GM18505 (cell line): ENCODE measurements around the gene GRM1.

ENCODE experiments used
- ATAC-seq: cut with Tn5 transposase; IDR thresholded peaks from one replicate; pipeline ENCODE4 v1.9.1; 2021; ENCODE audit not compliant: unreplicated experiment
- POLR2A ChIP-seq: IDR thresholded peaks from 4 replicates; pipeline ENCODE4 v1.6.1; 2011; ENCODE audit warnings: borderline replicate concordance; ENCODE audit not compliant: insufficient read depth, insufficient read length; ENCODE audit errors: extremely low read depth

The GRM1 gene

DNA sequence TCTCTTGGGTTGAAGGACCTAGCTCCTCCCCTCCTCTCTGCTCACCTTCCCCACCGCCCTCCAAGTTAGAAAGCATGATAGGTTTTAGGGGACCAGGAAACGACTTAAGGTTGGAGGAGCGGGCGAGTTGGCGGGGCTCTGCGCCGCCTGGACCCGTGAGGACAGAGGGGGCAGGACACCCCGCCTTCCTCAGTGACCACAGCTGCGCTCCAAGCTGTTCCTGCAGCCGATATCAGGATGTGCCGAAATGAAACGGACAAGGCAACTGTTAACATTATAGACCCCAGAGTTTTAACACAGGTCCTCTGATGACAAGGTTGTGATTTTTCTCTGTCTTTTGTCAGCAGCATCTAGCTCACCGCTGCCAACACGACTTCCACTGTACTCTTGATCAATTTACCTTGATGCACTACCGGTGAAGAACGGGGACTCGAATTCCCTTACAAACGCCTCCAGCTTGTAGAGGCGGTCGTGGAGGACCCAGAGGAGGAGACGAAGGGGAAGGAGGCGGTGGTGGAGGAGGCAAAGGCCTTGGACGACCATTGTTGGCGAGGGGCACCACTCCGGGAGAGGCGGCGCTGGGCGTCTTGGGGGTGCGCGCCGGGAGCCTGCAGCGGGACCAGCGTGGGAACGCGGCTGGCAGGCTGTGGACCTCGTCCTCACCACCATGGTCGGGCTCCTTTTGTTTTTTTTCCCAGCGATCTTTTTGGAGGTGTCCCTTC lies at the start of gene GRM1:
Gene GRM1, plus strand, starts transcription at position 212 of the 722 bp plus-strand sequence. Its CDS starts 456 bp downstream, at position 668.
- TF ChIP-seq POLR2A: no peak

DNA sequence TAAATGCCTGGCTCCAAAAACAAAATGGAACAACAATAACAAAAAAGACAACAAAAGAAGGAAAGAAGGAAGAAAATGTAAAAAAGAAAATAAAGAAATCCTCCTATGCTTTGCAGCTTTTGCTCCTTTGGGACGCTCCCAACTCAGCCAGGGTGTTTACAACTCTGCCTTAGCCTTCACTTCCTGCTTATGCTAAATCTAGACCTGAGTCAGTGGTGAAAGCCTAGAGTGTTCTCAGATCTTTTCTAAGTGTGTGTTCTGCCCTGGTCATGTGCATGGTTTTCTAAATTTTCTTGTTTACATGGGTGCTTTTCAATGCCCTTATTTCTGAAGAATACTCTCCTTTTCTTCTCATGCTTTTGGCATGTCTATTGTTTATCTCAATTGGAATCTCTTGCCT lies 19.5 kb upstream of the GRM1 start:
- no peak for ATAC-seq
- no peak for TF ChIP-seq POLR2A

More for the DNA sequence above, at the start of gene GRM1:
- ATAC-seq: no peak

DNA sequence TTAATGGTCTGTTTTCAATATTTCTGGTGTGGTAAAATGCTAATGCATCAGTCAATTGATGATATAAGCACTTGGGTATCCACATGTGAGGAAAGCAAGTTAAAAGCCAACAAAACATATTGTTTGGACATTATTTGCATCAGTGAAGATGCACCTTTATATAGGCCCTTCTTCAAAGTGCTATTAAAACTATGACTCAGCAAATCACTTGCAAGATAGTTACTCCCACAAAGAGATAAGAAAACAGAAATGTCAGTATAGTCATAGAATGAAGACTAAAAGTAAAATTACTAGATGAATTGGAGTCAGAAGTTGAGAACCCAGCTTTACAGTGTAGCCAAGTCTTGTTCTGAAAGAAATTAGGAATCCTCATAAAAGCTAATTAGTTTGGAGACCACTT lies 14.6 kb upstream of the GRM1 start:
- ATAC-seq: no peak
- TF ChIP-seq POLR2A: no peak

GRCh38 chr6:146017672-146018071 lies 11.2 kb upstream of the GRM1 start:
- no peak for TF ChIP-seq POLR2A
- ATAC-seq: no peak

- no peak for ATAC-seq
- TF ChIP-seq POLR2A: no peak
Observed at GRCh38 chr6:146026873-146027272, 2.0 kb upstream of the GRM1 start.

DNA sequence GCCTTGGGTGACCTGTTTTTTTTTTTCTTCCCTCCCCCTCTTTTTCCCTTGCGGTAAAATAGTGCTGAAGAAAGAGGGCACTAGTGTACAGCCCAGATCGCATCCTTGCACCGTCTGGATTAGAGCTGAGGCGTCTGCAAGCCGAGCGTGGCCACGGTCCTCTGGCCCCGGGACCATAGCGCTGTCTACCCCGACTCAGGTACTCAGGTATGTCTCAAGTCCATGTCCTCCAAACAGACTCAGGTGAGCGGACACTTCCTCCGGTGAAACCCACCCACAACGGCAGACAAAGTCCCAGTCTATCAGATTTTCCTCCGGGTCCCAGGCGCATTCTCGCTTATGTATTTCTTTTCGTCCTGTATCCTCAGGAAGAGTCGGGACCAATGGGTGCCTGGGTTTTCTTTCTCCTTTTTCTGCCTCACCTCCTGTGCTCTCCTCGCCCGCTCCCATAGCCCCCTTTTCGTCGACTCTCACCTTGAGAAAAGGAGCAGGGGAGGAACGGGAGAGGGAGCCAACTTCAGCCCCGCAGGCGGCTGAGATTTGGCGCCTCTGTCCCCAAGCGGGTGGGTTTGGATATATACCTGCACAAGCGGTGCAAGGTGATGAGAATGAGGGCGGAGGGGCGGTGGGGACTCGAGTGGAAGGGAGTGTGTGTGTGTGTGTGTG lies 1.1 kb upstream of the GRM1 start:
- TF ChIP-seq POLR2A: no peak
- no peak for ATAC-seq

GRCh38 chr6:146028252-146028795 lies 538 bp upstream of the GRM1 start:
- peak; percentile 60 for ATAC-seq

GRCh38 chr6:146029573-146030184 lies 817 bp downstream of the GRM1 start:
- no peak for ATAC-seq
- no peak for TF ChIP-seq POLR2A

More at GRCh38 chr6:146028252-146028795, 538 bp upstream of the GRM1 start:
- TF ChIP-seq POLR2A: no peak

DNA sequence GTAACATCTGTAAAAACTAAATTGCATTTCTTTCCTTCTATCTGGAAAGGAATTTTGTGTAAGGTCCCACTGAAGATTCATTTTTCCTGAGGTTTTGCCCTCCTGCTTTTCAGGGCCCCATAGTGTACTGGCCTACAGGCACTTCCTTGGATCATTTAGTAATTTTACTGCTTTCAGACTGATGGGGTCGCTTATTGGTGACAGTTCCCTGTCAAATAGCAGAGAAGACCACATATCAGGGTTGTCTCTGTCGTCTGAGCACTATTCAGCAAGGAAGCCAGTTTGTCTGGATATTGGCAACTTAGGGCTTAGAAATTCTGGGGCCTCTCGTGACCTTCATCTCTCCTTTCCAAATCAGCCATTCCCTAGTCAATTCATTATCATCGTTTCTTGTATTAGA lies 3.5 kb downstream of the GRM1 start:
- TF ChIP-seq POLR2A: no peak
- no peak for ATAC-seq

DNA sequence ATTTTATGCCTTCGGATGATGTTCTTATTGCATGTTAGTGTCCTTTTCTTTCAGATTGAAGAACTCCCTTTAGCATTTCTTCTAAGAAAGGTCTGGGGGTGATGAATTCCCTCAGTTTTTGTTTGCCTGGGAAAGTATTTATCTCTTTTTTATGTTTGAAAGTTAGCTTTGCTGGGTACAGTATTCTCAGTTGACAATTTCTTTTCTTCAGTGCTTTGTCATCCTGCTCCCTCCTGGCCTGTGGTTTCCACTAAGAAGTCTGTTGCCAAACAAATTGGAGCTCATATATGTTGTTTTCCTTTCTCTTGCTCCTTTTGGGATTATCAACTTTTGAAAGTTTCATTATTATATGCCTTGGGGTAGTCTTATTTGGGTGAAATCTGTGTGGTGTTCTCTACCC lies 11.5 kb downstream of the GRM1 start:
- ATAC-seq: no peak
- no peak for TF ChIP-seq POLR2A

GRCh38 chr6:146041282-146041681 lies 12.4 kb downstream of the GRM1 start:
- ATAC-seq: no peak

DNA sequence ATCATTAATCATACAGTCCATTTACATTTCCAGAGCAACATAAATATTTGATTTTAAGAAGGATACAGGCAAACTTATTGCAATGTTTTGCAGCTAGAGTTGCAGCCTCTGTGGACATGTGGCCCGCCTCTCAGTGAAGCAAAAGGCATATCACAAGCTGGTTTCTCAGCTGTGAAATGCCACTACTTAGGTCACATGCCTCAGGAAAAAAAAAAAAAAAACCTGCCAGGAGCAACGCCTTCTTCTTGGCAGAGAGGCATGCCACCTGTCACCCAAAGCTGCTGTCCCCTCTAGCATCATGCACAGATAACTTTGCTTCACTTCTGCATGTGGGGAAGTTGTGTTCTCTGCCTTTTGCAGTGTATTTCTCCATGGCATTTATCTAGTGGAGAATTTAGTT lies 18.5 kb downstream of the GRM1 start:
- no peak for ATAC-seq
- no peak for TF ChIP-seq POLR2A

More at GRCh38 chr6:146041282-146041681, 12.4 kb downstream of the GRM1 start:
- no peak for TF ChIP-seq POLR2A

- ATAC-seq: no peak
- TF ChIP-seq POLR2A: no peak
Observed at GRCh38 chr6:146050168-146050567, 21.3 kb downstream of the GRM1 start.

GRCh38 chr6:146056506-146056905 lies 27.6 kb downstream of the GRM1 start:
- no peak for TF ChIP-seq POLR2A
- ATAC-seq: no peak

DNA sequence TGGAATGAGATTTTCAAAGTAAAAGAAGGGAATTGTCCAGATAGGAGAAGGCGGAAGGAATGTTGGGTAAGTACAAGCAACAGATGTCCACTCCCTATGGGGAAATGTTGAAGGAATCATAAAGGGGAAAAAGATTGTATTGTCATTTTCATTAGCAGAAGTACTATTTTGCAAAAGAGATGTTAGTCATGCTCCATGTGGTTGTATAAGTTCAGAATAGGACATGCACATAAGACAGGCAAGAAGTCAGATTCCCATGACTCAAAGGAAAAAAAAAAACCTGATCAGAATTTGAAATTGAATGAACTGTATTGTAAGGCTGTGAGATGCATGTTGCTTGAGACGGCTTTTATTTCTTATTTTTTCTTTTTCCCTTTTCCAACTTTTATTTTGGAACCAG lies 36.8 kb downstream of the GRM1 start:
- no peak for ATAC-seq
- TF ChIP-seq POLR2A: no peak

DNA sequence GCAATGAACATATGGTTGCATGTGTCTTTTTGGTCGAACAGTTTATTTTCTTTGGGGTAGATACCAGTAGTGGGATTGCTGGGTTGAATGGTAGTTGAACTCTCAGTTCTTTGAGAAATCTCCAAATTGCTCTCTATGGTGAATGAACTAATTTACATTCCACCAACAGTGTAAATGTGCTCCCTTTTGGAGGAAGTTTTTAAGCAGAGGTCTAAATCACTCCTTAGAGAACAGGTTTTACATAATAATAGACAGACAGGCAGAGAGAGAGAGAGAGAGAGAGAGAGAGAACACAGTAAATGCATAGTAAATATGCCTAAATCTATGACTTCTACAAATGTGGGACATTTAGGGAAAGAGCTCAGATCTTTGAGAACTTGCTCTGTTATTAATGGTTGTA lies 37.6 kb downstream of the GRM1 start:
- no peak for TF ChIP-seq POLR2A
- no peak for ATAC-seq
